OCI-M2 (cell line): ENCODE results near the gene ADAMTS4.
A peak's percentile ranks its signal among the peaks of the same experiment; 100 is the strongest.

ENCODE experiments used
- DNase-seq: peaks from one replicate; lab custom pipeline; 2025; ENCODE audit not compliant: unreplicated experiment; lab: John Stamatoyannopoulos, UW

The ADAMTS4 gene

DNA sequence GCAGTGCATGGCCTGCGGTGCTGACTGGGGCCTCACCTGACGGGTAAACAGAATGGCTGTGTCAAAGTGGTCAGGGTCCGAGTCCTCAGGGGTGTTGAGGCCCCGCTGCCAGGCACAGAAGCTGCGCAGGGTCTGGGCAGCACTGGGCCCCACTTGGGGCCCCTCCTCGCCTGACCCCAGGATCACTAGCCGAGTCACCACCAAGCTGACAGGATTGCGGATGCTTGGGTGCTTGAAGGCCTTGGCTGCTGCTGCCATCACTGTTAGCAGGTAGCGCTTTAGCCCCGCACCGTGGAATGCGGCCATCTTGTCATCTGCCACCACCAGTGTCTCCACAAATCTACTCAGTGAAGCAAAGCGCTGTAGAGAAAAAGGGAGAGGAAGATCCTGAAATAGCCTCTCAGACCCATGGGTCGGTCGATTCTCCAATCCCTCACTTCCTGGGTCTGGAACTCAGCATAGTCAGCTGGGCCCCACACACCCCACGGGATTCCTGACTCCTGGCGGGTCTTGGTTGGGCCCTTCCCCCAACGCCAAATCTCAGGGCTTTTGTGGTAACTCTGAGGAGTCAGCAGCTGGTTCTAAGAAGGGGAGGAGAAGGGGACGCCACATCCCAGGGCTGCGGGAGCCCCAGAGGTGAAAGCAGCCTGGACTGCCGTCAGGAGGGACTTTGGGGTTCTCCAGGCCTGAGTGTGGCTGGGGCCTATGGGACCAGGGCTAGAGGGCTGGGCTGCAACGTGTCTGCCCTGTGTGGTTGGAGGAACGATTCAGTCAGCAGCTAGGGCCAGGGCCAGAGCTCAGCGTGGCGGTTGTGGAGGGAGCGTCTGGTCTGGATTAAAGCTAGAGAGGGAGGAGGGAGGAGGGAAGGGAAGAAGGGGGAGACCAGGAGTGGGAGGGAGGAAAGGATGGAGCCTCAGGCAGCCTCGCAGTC, 2.1 kb downstream of the ADAMTS4 start:
- DNase-seq: no peak

DNA sequence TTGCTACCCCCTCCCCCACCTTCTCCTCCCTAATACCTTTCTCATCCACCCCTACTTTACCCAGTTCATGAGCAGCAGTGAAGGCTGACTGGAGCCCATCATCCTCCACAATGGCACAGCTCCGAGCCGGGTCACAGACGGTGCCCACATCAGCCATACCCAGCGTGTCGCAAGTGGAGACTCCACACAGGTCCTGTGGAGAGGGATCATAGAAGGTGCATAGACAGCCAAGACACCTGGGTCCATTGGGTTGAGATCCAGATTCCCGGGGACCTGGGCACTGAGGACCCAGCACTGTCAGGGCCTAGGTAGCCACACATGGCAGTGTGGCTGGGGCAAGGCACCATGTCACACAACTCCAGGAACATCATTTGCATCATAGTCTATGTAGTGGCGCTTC, 2.7 kb downstream of the ADAMTS4 start:
- DNase-seq: no peak

DNA sequence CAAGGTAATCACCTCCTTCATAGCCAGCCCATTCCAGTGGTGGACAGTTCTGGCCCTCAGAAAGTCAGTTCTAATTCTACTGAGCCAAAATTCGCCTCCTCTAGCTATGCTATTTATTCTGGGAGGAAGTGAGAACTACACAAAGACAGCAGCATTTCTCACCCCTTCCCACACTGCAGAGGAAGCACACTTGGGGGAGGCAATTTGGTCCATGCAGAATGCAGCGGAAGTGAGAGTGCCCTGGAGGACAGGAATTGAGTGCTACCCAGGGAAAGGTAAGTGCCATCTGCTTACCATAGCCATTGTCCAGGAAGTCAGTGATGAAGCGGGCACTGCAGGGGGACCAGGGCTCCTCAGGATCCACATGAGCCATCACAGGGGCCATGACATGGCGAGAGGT, 3.7 kb downstream of the ADAMTS4 start:
- DNase-seq: no peak

DNA sequence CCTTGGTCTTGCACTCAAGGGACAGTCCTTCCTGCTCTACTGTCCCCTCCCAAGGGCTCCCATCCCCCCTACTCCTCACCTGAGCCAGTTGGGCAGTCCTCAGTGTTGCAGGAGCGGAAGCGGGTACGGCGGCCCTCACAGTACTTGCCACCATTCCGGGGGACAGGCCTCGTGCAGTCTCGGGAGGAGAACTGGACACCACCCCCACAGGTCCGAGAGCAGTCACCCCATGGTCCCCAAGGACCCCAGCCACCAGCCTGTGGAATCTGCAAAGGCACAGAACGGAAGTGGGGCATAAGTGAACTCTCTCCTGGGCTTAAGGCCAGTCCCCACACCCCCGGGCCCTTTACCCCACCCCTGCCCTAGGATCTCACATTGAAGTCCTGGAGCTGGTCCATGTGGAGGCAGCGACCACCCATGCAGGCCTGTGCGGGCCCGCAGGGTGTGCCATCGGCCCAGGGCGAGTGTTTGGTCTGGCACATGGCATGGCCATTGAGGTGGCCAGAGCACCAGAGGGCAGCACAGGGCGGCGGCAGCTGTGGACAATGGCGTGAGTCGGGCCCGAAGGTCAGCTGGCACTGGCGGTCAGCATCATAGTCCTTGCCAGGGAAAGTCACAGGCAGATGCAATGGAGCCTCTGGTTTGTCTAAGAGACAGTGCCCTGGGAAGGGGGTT, 5.2 kb downstream of the ADAMTS4 start:
- no peak for DNase-seq

DNA sequence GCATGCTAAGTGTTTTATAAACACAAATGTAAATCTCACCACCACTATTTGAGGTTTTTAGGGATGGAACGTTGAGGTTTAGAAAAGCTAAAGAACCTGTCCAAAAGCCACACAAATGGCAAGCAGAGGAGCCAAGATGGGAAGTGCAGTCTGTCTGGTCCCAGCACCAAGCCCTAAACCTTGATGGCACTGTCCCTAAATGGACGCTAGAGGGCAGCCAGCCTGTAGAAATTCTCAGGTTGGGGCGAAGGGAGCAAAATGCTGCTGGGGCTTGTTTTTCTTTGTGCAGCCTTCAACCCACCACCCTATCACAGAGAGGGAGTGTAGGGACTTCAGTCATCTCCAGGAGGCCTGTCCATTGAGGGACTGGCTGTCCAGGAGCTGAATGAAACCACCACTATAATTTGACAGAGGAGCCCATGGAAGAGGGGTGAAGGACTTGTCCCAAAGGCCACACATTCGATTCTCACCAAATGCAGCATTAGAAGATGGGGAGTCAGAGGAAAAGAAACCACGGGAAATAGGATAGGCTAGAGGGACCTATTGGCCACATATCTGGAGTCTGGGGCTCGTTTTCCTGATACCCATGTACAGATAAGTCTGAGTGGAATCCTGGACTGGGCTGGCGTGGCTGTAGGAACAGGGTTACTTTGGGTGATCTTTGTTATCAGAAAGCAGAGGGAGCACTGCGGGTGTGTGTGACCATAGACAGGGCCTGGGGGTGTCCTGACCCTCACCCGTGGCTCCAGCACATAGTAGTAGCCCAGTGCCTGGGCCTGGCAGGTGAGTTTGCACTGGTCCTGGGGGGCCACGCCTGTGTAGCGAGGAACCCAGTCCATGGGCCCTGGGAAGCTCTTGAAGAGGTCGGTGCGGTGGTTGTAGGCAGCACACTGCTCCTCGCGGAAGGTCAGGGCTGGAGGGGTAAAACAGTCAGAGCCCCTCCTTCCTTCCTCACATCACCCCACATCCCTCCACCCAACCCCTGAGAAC, 6.1 kb downstream of the ADAMTS4 start:
- DNase-seq: no peak

DNA sequence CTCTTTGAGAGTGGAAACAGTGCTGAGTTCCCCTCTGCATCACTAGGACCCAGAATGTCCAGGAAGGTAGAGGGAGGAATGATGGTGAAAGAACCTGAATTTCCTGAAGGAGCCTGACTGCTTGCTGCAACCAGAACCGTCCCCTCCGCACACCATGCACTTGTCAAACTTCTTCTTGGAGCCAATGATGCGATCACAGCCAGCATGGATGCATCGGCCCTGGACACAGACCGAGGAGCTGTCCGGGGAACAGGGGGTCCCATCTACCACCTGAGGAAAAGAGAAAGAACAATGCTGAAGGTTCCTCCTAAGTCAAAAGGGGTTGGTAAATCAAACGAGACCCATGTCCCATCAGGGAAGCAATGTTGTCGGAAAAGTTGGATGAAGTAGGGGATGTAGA, 6.9 kb downstream of the ADAMTS4 start:
- DNase-seq: no peak

DNA sequence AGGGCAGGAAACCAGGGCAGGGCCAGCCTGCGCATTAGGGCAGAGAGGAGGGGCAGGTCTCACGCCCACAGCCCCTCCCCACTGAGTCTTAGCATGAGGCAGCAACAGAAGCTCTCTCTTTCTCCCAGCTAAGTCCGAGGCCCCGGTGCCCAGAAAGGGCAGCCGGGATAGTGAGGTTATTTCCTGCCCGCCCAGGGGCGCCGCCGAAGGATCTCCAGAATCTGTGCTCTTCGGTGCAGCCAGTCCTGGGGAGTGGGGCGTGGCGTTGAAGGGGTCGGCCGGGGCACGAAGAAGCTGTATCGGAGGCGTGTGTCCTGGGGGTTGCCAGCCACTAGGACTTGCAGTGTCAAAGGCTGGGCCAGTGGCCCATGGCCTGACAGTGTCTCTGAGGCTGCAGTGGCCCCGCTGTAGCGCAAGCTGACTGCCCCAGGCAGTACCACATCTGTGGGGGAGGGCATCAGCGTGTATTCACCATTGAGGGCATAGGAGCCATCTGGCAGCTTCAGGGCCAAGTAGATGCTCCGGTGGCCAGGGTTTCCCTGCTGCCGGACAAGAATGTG, 7.8 kb downstream of the ADAMTS4 start:
- no peak for DNase-seq

DNA sequence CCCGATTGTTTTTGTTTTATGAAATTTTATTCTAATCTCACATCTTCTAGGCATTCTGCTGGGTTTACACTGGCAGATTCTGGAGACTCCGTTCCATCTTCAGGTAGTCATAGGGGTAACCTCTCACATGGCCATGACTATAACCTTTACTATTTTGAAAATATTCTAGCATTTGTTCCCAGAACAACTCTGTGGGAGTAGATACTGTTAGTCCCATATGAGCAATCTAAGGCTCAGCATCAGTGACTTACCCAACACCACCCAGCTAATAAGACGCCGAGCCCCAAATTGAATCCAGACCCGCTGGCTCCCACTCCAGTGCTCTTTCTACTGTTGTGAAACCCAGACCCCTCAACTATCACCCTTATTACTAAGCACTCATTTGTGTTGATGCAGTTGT, 9.8 kb downstream of the ADAMTS4 start:
- no peak for DNase-seq

DNA sequence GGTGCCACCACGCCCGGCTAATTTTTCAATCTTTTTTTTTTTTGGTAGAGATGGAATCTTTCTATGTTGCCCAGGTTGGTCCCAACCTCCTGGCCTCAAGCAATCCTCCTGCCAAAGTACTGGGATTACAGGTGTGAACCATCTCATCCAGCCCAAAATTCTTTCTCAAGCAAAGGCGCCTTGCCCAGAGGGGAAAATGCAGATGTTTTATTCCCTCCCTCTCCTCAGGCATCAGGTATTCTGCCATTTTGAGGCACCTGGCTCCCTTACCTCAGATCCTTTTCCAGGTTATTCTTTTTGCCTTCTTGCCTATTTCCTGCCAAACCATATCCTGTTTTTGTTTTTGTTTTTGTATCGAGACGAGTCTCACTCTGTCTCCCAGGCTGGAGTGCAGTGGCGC, 10.5 kb downstream of the ADAMTS4 start:
- DNase-seq: no peak

DNA sequence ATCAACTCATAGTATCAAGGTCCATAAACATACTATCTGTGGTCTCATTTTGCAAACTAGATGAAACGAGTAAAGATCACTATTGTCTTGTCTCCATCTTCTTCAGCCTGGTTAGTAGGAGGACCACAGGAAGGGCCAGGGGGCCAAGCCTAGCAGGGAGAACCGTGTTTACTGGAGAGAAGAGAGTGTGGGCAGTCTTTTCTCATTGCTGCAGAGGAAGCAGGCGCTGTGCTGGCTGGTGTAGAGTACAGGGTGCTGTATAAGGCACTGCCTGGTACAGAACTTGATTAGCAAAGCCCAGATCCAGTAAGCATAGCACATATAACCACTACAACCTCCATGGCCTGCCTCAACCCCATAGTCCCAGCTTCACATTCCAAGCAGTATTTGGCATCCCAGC, 11.5 kb downstream of the ADAMTS4 start:
- DNase-seq: no peak

DNA sequence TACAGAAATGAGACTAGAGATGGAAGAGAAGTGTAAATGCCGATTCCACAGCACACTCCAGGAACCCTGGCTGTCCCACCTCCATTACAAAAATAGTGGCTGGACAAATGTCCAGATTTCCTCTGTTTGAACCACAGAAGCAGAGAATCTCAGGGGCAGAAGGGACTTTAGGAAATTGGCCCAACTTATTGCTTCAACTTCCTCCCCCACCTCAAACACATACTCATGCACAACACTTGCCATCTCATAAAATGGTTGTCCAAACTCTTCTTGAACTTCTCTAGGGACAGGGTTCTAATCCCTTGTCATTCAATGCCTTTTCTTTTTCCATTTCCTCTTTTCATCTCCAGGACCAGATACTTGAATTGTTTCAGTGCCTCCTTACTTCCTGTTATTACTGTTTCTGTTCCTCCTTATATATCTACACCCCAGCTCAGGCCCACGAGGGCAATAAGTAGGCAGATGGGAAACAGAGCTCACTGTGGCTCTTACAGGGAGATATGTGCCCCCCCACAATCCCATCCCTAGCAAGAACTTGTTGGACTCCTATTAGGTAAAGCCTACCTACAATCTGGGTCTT, 13.0 kb downstream of the ADAMTS4 start:
- DNase-seq: no peak

DNA sequence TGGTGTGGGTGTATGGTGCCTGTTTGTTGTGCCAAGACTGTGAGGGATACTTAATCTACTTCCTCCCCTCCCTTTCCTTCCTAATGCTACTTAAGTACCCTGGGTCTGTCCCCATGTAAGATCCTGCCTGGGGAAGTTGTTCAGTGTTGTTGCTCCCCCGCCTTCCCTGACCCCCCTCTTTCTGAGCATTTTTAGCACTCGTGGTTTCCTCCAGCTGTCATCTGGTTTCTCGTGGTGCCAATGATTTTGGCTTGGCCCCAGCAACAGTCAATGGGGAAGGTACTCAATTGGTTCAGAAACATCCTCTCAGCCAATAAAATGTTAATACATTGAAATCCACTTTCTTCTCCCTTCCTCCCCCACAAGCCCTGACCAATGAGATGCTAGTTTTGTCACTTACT, 13.6 kb downstream of the ADAMTS4 start:
- no peak for DNase-seq

DNA sequence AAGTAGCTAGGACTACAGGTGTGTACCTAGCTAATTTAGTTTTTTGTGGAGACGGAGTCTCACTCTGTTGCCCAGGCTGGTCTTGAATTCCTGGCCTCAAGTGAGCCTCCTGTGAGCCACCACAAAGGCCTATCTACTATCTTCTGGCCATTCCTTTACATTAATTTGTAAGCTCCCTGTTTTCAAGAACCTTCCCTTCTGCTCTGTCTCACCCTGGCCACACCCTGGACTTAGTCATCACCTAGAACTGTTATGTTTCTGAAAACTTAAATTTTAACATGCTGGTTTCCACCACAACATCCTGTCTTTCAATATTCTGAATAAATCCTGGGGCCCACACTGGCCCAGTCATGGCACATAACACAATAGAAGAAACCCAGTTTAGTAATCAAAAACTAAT, 16.6 kb downstream of the ADAMTS4 start:
- no peak for DNase-seq

DNA sequence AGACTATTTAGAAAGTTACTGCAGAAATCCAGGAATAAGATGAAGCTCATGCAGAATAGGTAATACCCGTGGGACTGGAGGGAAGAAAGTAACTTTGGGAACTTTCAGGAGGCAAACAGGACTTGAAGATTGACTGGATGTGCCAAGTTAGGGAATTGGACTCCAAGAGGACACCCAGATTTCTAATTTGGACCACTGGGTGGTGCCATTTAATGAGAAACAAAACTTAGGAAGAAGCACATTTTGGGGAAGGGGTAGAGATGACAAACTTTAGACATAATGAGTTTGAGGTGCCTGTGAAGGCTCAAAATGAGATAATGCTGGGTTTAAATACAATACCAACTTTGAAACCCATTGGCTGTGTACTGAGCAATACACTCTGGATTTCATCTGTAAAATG, 18.2 kb downstream of the ADAMTS4 start:
- DNase-seq: no peak

DNA sequence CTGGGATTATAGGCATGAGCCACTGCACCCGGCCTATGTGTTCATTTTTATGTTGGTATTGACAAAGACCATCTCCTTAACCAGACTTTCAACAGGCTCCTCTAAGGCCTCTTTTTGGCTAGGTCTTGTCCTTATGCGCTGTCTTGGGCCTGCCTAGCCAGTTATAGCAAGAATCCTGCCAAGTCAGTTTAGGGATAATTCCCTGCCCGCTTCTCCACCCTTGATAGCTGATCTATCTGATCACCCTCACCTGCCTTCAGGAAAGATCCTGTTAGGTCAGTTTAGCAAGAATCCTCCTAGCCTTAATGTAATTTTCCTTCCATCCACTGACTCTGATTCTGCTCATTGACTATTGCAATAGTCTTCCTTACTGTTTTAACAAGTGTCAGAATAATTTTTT, 19.2 kb downstream of the ADAMTS4 start:
- no peak for DNase-seq

DNA sequence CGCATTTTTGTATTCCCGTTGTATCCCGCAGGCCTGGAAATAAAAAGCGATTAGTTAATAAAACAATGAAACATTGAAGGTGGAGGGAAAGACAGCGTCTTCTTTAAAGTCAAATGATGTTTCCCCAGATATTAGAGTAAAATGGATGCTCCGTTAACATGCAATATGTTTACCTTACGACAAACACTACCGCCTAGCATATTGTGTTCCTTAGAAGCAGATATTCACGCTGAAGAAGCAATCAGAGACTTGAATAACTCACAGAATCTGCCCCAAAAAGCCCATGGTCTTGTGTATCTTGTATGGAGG, 21.0 kb downstream of the ADAMTS4 start:
- no peak for DNase-seq

DNA sequence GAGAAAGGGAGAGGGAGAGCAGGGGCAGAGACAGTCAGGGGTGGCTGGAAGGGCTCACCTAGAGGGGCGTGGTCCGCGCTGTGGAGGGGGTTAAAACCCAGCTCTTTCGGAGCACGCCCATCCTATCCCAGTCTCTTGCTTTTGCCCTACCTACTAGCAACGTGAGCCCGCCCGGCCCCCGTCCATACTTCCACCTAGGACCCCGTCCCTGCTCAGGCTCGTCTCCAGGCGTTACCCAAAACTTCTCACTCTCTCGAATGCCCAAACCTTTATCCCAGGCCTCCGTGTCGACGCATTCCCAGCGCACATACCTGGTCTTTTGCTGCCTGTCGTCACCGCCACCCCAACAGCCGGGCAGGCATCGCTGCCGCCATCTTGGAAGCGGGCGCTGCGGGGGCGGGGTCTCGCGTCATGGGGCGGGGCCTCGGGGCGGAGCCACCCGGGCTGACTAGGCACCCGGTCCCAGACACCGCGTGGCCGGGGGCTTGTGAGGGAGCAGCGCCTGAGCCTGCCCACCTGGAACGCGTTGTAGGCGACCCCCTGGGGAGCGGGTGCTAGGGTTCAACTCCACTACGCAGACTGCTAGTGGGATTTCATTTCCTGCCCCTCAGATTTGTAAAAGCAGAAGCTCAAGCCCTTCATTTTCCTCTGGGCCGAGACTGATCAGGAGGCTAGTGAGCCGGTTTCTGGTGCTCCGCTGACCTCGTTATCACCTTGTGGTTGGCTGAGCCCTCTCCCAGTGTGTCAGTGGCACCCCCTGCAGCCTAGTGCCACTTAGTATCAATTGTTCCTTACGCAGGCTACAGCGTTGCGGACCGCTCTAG, 21.5 kb downstream of the ADAMTS4 start, which contains the start of gene B4GALT3:
Gene B4GALT3 (minus strand): TSS at position 396 of the 824 bp plus-strand sequence. CDS start 1,447 bp downstream, outside the sequence.
- DNase-seq: peak; percentile 78

DNA sequence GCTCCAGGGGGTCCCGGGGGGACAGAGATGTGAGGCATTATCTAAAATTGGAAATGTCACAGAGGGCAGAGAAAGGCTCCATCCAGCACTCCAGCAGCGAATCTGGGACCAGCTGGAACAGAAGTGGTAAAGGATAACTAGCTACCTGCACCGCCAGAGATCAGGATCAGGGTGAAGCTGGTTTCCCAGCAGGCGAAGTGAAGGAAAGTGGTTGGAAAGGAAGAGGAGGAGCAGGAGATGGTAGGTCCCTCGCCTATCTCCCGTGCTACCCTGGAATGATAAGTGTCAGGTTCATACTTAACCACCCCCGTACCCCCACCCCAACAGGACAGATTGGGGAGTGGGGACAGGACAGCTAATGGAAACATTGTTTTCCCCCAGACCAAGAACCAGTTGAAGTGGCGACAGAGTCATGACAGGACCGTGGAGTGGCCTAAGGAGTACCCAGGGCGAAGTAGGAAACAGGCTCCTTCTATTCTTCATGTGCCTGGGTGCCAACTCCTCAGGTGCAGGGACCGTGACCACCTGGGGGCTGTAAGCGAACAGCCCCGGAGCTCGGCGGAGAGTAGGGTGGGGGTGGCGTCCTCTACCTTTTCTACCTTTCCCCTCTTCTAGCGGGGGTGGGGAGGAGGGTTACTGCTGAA, 22.3 kb downstream of the ADAMTS4 start:
- no peak for DNase-seq

DNA sequence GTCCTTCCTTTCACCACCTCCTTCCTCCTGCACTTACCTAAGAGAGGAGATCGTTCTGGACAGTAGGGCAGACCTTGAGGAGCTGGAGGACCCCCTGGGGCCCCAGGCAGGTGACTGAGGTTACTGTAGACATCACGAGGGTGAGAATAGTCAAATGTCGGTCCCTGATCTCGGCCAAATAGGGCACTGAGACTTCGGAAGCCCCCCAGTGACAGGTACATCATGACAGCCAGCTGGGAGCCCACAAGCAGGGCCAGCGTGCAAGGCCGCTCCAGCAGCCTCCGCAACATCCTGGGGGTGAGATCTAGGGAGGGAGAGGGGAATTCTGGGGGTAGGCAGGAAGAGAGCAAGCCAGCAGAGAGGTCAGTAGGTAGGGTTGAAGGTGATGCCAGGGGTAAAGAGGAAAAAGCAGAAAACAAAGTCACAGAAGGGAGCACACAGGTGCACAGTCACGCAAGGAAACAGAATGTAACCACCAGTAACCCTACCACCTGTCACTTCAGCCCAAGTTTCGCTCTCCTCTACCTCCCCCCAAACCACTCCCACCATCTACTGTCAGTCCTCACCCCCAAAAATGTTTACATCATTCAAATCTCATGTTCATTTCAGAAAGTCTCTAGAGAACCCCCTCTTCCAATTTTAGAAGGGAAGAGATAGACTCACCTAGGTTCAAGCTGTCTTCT, 22.9 kb downstream of the ADAMTS4 start:
- no peak for DNase-seq
